NB4 (cell line): ENCODE results near the gene LRMDA.

Source experiments
- CTCF ChIP-seq: IDR thresholded peaks from one replicate; pipeline ENCODE4 v1.5.1; 2012; ENCODE audit warnings: low read depth, low read length
- POLR2A ChIP-seq: IDR thresholded peaks from 2 replicates; pipeline ENCODE4 v1.6.1; 2011; ENCODE audit warnings: mild to moderate bottlenecking; ENCODE audit not compliant: insufficient read length; ENCODE audit errors: extremely low read depth

- TF ChIP-seq CTCF (no peak), POLR2A (no peak)
These were observed 124.9 kb downstream of the LRMDA start for GRCh38 chr10:75556320-75556719.
